ENCODE data around the gene ZRANB3.
"Not testable (repeated sequence)": the region's sequence is repeated elsewhere in the genome, so short reads cannot be mapped to it uniquely, and the experiment has no call there.

The ZRANB3 gene

DNA sequence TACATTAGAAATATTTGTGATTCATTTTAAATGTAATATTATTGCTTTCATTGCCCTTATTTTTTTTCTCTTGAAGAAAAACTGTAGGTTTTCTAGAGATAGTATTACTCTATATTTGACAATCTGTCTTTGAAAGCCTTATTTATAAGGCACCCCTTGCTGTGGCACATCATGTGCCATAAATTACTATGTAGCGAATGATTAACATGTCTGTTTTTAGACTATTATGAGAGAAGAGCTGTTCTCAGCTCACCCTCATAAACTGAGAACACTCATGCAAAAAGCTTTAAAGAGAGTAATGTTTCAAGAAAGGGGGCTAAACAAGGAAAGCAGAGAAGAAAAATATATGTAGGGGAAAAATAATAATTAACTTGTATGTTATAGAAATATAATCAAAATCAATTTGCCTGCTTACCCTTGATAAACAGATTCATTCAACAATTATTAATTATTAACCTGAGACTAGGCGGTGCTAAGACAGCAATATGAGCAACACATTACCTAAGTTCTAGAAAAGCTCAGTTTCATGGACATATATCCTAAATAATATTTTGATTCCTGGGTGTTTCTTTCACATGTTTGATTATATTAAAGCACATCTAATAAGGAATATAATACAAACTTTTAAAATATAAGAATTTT lies 409.9 kb downstream of the ZRANB3 start:
- DNase-seq, result no peak

DNA sequence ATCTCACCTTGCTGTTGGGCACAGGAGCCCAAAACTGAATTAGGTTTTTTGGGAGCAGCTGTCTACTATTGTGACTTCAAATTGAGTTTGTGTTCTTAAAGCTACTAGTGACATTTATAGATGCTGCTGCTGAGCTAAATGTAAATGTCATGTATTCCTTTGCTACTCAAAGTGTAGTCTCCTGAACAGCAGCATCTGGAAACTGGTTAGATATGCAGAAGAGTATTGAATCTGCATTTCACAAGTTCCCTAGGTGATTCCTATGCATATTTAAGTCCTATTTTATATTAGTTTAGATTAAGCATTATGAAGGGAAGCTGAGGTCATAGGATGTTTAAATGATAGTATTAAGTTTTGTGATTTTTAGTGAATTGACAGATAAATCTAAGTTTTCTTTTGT lies 411.4 kb downstream of the ZRANB3 start:
- no peak for DNase-seq

DNA sequence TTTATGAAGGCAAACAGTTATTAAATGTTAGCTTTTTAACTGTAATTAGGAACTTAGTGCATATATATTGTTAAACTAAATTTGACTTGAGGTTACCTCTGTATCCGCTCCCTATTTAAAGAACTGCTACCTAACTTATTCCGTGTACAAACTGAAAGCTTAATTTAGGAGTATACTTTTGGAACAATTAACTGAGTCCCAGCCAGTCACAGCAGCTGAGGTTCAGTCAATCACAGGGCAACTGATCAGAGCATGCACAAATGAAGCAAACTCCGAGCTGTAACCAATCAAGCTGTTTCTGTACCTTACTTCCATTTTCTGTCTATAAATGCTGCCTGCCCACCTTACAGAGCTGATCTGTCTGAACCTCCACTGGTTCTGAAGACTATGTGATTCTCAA lies 417.7 kb downstream of the ZRANB3 start:
- DNase-seq, result no peak

DNA sequence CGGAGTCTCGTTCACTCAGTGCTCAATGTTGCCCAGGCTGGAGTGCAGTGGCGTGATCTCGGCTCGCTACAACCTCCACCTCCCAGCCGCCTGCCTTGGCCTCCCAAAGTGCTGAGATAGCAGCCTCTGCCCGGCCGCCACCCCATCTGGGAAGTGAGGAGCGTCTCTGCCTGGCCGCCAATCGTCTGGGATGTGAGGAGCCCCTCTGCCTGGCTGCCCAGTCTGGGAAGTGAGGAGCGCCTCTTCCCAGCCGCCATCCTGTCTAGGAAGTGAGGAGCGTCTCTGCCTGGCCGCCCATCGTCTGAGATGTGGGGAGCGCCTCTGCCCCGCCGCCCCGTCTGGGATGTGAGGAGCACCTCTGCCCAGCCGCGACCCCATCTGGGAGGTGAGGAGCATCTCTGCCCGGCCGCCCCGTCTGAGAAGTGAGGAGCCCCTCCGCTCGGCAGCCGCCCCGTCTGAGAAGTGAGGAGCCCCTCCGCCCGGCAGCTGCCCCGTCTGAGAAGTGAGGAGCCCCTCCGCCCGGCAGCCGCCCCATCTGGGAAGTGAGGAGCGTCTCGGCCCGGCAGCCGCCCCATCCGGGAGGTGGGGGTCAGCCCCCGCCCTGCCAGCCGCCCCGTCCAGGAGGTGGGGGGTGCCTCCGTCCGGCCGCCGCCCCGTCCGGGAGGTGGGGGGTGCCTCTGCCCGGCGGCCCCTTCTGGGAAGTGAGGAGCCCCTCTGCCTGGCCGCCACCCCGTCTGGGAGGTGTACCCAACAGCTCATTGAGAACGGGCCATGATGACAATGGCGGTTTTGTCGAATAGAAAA lies 425.3 kb downstream of the ZRANB3 start:
- DNase-seq, result not testable (repeated sequence)

DNA sequence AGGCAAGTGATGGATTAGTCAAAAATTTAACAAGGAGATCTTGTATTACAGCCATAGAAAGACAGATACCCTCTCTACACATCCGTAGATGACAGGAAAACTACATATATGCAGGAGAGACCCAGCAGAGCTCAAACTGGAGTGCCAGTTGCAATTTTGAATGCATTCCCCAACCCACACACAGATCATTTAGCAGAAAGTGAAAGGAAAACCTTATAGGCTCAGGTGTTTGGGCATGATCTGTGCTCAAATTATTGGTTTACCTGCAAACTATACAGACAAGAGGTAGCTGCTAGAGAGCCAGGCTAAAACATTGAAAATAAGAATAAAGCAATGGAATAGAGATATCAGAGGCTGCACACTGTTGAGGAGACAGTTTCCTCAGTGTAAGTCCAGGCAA lies 427.2 kb downstream of the ZRANB3 start:
- DNase-seq, result no peak

DNA sequence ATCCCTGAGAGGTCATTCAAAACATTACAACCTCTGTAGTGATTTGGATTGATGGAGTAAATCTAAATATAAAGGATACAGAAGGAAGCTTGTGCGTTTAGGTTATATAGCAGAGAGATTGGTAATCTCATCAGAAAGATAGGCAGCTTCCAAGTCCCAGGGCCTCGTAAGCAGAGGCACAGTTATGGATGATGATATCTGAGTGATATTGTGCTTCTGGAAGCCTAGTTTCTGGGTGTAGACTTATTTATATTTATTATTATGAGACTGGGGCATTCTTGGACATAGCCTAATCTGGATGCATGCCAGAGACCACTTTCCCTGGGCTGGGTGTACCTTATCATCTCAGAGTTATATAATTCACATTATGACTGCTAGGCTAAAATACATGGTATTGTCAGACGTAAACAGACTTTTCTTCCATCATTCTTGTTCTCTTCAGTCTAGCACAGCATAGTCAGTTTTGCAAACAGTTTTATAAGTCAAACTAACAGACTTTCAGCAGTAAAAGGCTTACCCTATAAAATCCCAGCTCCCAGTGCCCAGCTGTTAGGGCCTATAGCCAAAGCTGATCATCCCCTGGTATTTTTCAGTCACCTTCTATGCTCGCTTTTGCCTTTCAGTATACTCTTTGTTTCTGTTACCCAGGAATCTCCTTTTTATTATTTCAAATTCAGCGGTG lies 431.1 kb downstream of the ZRANB3 start:
- no peak for DNase-seq

DNA sequence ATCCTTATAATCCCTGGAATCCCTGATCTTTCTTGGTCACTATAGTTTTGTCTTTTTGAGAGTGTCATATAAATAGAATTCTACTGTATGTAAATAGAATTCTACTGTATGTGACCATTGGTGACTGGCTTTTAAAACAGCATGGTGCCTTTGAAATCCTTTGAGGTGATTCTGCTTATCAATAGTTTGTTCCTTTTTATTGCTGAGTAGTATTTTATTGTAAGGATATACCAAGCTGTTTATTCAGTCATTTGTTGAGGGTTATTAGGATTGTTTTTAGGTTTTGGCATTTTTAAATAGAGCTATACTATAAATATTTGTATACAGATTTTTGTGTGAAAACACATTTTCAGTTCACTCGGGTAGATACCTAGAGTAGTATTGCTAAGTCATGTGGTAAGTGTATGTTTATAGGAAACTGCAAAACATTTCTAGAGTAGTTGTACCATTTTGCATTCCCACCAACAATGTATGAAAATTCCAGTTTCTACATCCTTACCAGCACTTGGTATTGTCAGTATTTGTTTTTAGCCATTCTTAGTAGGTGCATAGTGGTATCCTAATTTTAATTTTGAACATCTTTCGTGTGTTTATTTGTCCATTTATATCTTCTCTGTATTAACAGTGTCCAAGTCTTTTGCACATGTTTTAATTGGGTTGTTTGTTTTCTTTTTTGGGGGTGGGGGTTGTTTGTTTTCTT lies 433.3 kb downstream of the ZRANB3 start:
- DNase-seq, result no peak

DNA sequence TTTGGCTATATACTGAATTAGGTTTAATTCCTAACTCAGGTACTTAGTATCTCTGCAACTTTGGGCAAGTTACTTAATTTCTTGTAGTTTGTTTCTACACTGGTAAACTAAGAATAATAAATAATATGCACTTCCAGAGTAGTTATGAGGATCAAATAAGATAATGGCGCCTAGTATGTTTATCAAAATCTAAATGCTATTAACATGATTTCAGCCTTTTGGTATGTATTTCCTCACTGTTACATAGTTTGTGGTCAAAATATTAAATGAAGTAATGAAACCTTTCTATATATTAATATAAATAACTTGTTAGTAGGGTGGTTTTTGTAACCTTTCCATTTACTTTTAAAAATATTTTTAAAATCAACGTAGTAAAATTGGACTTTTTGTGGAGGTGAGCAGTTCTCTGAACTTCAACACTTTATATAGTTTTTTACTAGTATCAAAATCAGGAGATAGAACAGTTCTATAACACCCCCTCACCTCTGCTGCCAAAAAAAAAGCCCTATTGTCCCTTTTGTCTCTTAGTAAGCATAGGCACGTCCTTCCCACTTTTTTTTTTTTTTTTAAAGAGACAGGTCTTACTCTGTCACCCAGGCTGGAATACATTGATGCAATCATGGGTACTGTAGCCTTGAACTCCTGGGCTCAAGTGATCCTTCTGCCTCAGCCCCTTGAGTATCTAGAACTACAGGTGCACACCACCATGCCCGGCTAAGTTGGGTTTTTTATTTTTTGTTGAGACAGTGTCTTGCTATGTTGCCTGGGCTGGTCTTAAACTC lies 434.2 kb downstream of the ZRANB3 start:
- no peak for DNase-seq

DNA sequence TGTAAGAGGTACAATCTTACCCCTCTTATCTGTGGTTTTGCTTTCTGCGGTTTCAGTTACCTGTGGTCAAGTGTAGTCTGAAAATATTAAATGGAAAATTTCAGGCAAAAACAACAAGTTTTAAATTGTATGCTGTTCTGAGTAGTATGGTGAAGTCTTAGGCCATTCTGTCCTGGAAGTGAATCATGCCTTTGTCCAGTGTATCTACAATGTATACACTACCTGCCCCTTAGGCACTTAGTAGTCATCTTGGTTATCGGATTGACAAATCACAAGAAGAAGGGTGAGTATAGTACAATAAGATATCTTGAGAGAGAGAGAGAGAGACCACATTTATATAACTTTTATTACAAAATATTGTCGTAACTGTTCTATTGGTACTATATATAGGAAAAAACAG lies 435.4 kb downstream of the ZRANB3 start:
- no peak for DNase-seq

DNA sequence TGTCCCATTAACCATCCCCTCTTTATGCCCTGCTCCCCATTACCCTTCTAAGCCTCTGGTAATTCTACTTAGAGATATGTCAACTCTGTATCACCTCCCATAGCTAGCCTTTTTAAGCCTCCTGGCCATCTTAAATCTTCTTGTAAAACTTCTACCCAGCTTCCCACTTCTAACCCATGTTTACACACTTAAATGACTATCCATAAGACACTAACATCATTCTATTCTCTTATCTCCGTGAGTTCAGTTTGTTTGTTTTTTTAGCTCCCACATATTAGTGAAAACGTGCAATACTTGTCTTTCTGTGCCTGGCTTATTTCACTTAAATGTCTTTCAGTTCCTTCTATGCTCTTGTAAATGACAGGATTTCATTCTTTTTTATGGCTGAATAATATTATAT lies 436.5 kb downstream of the ZRANB3 start:
- DNase-seq, result no peak

DNA sequence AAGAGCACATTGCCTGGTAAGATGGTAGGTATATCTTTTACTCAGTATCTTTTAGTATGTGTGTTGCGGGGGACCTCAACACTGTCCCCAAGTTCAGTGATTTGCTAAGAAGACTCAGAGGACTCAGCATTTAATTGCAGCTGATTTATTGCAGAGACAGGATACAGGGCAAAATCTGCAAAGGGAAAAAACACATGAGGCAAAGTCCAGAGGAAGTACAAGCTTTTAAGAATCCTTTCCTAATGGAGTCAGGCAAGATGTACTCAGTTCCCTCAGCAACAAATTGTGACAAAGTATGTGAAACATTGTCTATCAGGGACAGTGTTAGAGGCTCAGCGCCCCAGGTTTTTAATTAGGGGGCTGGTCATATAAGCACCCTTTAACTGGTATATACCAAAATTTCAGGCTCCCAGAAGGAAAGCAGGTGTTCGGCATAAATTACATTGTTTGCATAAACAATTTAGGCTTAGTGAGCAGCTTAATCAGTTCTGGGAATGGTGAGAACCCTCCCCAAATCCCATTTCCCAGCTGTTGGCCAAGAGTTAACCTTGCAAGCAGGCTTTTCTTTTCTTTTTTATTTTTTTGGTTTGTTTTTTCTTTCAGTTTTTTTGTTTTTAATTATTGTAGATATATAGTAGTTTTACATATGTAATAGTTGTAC lies 437.2 kb downstream of the ZRANB3 start:
- DNase-seq, result no peak

DNA sequence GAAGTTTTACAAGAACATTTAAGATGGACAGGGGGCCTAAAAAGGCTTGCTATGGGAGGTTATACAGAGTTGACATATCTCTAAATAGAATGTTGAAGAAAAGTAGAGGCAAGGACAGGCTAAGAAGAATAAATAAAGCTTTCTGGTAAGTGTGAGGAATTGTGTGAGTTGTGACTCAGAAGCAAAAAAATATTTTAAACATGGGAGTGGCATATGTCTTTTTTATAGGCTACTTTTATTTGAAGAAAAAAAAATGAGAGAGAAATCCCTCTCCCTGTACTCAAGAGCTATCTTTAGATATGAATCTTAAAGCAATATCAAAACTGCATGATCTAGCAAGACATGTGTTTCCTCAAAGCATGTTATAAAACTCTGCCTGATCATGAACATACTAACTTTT lies 437.8 kb downstream of the ZRANB3 start:
- no peak for DNase-seq

DNA sequence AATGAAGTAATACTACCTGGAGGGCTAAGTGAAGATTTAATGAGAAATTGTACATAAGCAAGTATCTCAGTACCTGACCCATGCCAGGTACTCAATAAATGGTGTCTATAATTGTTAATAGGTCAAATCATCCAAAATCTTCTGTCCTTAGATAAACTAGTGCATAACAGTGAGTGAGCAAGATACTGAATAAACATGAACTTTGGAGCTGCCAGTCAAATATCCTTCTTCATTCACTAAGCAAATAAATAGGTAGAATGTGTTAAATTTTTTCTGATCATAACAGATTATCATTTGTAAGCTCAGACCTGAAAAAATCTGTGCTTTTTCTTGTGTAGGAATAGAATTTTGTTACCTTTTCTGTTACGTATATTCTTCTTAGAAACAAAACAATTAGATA lies 439.3 kb downstream of the ZRANB3 start:
- DNase-seq, result no peak

DNA sequence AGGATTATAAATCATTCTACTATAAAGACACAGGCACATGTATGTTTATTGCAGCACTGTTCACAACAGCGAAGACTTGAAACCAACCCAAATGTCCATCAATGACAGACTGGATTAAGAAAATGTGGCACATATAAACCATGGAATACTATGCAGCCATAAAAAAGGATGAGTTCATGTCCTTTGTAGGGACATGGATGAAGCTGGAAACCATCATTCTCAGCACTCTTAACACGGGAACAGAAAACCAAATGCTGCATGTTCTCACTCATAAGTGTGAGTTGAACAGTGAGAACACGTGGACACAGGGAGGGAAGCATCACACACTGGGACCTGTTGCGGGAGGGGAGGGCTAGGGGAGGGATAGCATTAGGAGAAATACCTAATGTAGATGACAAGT lies 441.4 kb downstream of the ZRANB3 start:
- not testable (repeated sequence) for DNase-seq

Measured in activated CD4-positive, alpha-beta T cell treated with anti-CD3 and anti-CD28 coated beads for 1 hour (primary cell).